Subcutaneous adipose tissue (tissue), 4 donors: Measurements from ENCODE around the gene ATP1A4. TPM values are rescaled to one million over a fixed set of nuclear protein-coding genes. Genes with fewer than 3 reads are reported as not detected.

Experiments
- total RNA-seq, 4 donors: library from RNA; depleted of rRNA; stranded (reverse); fragments of >200 nt; gene quantifications; one replicate each; pipeline ENCODE4 v1.1.0, GENCODE V29; 2016
- TF ChIP-seq, protein P1 (sequence below): fragments of 450-650 bp; IDR thresholded peaks from one replicate; pipeline ENCODE4 v1.5.1; 2016; ENCODE audit warnings: low read depth, mild to moderate bottlenecking, control low read depth, antibody characterized with exemption, moderate library complexity

Gene ATP1A4
- total RNA-seq, 4 donors from 2014 or later, result 0.22 TPM; not detected in 3

DNA sequence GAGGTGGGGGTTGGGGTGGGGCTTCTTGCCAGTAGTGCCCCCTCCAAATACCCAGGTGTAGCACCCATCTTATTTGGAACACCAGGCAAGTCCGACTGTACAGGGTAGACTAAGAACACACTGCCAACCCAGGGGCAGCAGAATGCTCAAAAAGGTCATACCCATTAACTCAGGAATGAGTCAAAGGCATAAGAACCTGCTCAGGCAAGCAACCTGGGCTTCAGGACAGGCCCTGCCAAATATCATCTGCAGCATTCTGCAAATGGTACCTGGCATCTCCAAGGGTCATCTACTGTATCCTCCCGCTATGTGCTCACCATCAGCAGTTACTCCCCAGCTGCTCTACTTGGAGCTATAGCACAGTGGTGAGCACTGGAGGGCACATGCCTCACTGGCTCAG, 73.2 kb downstream of the ATP1A4 start:
- TF ChIP-seq, protein P1, sequence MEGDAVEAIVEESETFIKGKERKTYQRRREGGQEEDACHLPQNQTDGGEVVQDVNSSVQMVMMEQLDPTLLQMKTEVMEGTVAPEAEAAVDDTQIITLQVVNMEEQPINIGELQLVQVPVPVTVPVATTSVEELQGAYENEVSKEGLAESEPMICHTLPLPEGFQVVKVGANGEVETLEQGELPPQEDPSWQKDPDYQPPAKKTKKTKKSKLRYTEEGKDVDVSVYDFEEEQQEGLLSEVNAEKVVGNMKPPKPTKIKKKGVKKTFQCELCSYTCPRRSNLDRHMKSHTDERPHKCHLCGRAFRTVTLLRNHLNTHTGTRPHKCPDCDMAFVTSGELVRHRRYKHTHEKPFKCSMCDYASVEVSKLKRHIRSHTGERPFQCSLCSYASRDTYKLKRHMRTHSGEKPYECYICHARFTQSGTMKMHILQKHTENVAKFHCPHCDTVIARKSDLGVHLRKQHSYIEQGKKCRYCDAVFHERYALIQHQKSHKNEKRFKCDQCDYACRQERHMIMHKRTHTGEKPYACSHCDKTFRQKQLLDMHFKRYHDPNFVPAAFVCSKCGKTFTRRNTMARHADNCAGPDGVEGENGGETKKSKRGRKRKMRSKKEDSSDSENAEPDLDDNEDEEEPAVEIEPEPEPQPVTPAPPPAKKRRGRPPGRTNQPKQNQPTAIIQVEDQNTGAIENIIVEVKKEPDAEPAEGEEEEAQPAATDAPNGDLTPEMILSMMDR, result no peak

- TF ChIP-seq, protein P1, result no peak
These were observed 73.9 kb downstream of the ATP1A4 start for GRCh38 chr1:160225345-160225744.

- TF ChIP-seq, protein P1, result no peak
These were observed 75.2 kb downstream of the ATP1A4 start for GRCh38 chr1:160226623-160227022.

DNA sequence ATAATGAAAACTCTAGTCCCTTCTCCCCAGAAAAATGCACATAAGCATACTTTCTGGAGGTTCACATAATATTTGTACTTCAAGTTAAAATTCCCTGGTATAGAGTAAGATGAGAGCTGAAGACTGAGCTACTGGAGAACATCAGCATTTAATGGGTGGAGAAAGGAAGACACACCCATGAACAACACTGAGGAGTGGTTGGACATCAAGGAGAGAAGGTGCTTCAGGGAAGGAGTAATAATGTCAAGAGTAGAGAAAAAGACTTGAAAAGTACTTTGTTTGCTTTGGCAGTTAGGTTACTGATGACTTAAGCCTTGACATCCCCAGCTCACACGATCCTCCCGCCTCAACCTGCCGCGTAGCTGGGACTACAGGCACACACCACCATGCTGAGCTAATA, 75.6 kb downstream of the ATP1A4 start:
- TF ChIP-seq, protein P1, result no peak

DNA sequence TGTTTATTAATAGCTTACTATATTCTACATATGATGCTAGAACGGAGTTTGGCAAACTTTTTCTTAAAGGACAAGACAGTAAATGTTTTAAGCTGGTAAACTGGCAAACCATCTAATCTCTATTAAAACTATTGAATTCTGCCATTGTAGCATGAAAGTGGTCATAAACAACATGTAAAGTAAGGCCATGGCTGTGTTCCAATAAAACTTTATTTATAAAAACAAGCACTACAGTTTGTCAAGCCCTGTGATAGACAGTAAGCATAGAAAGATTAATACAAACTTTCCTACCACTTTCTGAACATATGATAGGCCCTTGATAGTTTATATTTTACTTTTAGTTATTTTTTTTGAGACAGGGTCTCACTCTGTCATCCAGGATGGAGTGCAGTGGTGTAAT, 76.2 kb downstream of the ATP1A4 start:
- TF ChIP-seq, protein P1, result no peak

GRCh38 chr1:160228431-160228830, 77.0 kb downstream of the ATP1A4 start:
- TF ChIP-seq, protein P1, result no peak

DNA sequence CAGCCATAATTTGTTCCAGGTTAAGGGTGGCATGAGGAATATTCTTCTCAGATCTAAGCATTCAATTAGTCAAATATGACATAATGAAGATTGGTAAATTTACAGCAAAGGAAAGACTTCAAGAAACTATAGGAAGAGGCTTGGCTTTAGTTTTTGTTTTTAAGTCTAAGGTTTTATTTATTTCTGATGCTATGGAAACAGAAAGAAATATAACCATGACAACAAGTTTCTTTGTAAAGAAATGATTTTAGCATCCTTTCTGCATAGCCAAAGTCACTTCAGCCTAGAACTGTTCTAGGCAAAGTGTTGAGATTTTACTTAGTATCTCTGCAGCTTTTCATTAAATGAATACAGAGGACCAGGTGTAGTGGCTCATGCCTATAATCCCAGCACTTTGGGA, 81.5 kb downstream of the ATP1A4 start:
- TF ChIP-seq, protein P1, result no peak

Other genes with a start within 250 kb of the ATP1A4 start
- 100 to 1,000 TPM; 128 to 237 (median 179) TPM for gene TAGLN2, start 226.1 kb upstream of the ATP1A4 start, total RNA-seq
- under 1 TPM in 2 of 4 donors, not detected in 2; 0.17 to 0.33 TPM for gene IGSF9, start 206.0 kb upstream of the ATP1A4 start, total RNA-seq
- 10 to 100 TPM in 1 of 4 donors, 1 to 10 TPM in 1, under 1 TPM in 1, not detected in 1; 0.66 to 16.5 (median 3.6) TPM for gene SLAMF9, start 197.4 kb upstream of the ATP1A4 start, total RNA-seq
- gene PIGM, start 119.6 kb upstream of the ATP1A4 start, total RNA-seq, result 1 to 10 TPM; 4.2 to 7.3 (median 4.3) TPM
- gene KCNJ10, start 81.4 kb upstream of the ATP1A4 start, total RNA-seq, result not detected
- gene KCNJ9, start 70.1 kb upstream of the ATP1A4 start, total RNA-seq, result not detected
- 10 to 100 TPM in 3 of 4 donors, 1 to 10 TPM in 1; 6.4 to 28.8 (median 18.7) TPM for gene IGSF8, start 53.0 kb upstream of the ATP1A4 start, total RNA-seq
- gene ATP1A2, start 35.8 kb upstream of the ATP1A4 start, total RNA-seq, result 100 to 1,000 TPM in 2 of 4 donors, 10 to 100 TPM in 2; 13.4 to 150 (median 88.9) TPM
- gene CASQ1, start 39.0 kb downstream of the ATP1A4 start, total RNA-seq, result under 1 TPM in 2 of 4 donors, not detected in 2; 0.44 to 0.75 TPM
- 100 to 1,000 TPM in 3 of 4 donors, 10 to 100 TPM in 1; 89.7 to 144 (median 124) TPM for gene PEA15, start 53.8 kb downstream of the ATP1A4 start, total RNA-seq
- gene DCAF8, start 110.9 kb downstream of the ATP1A4 start, total RNA-seq, result 100 to 1,000 TPM; 103 to 198 (median 154) TPM
- 100 to 1,000 TPM; 134 to 201 (median 144) TPM for gene PEX19, start 133.5 kb downstream of the ATP1A4 start, total RNA-seq
- 100 to 1,000 TPM; 140 to 186 (median 150) TPM for gene COPA, start 191.6 kb downstream of the ATP1A4 start, total RNA-seq
- gene NCSTN, start 191.8 kb downstream of the ATP1A4 start, total RNA-seq, result 100 to 1,000 TPM in 1 of 4 donors, 10 to 100 TPM in 3; 78.7 to 113 (median 88.8) TPM
- gene NHLH1, start 215.5 kb downstream of the ATP1A4 start, total RNA-seq, result 1 to 10 TPM in 1 of 4 donors, under 1 TPM in 1, not detected in 2; 0.17 to 1.5 TPM
- gene VANGL2, start 249.0 kb downstream of the ATP1A4 start, total RNA-seq, result 1 to 10 TPM in 1 of 4 donors, under 1 TPM in 2, not detected in 1; 0.44 to 1.4 (median 0.98) TPM